Keratinocyte (primary cell): ENCODE data around the gene PAIP2. TPM values are rescaled to one million over a fixed set of nuclear protein-coding genes. Genes with fewer than 3 reads are reported as not detected.

ENCODE experiments used
- DNase-seq: peaks from one replicate; pipeline ENCODE4 v3.0.0-alpha.2; 2011; ENCODE audit warnings: low read depth, missing footprints, low spot score
- FAIRE-seq: peaks from 2 replicates; lab custom pipeline; 2011; peaks lifted over from hg19 to GRCh38; lab: Jason Lieb, UNC
- H2AFZ ChIP-seq: 2 replicates; pipeline ENCODE4 v1.6.0; 2012; ENCODE audit warnings: low read length, control low read depth, inconsistent platforms; ENCODE audit not compliant: control insufficient read depth
- H3K27ac ChIP-seq: 2 replicates; pipeline ENCODE4 v1.5.1; 2011; ENCODE audit warnings: low read length; ENCODE audit not compliant: control insufficient read depth, insufficient read depth
- H3K27me3 ChIP-seq: 3 replicates; pipeline ENCODE4 v1.6.0; 2011; ENCODE audit warnings: low read length; ENCODE audit not compliant: control insufficient read depth, insufficient read depth; ENCODE audit errors: extremely low read depth
- H3K36me3 ChIP-seq, 2 experiments: 2 replicates in 1 of 2; 3 replicates in 1 of 2; pipeline ENCODE4 v1.5.1; 2011; ENCODE audit warnings: low read length in 2 of 2, mild to moderate bottlenecking in 1 of 2; ENCODE audit not compliant: control insufficient read depth in 2 of 2, insufficient read depth in 2 of 2; ENCODE audit errors: extremely low read depth in 1 of 2
- H3K4me1 ChIP-seq: 3 replicates; pipeline ENCODE4 v1.5.1; 2011; ENCODE audit warnings: low read length; ENCODE audit not compliant: control insufficient read depth, insufficient read depth; ENCODE audit errors: extremely low read depth
- H3K4me2 ChIP-seq: 3 replicates; pipeline ENCODE4 v1.6.0; 2011; ENCODE audit warnings: low read depth, low read length; ENCODE audit not compliant: control insufficient read depth, insufficient read depth; ENCODE audit errors: extremely low read depth
- H3K4me3 ChIP-seq, 3 experiments: fragments of 200-600 bp in 1 of 3; sonication (generic) in 1 of 3; 2 replicates in 2 of 3; 3 replicates in 1 of 3; pipeline ENCODE4 v1.5.1; 2011 to 2016; ENCODE audit warnings: low read length in 3 of 3, mild to moderate bottlenecking in 3 of 3, control low read depth in 2 of 3, inconsistent platforms in 1 of 3, low read depth in 1 of 3, mixed read lengths in 1 of 3, mixed run types in 1 of 3, moderate library complexity in 1 of 3; ENCODE audit not compliant: control insufficient read depth in 2 of 3, insufficient read depth in 2 of 3; ENCODE audit errors: extremely low read depth in 1 of 3
- H3K79me2 ChIP-seq: 2 replicates; pipeline ENCODE4 v1.6.0; 2012; ENCODE audit warnings: low read length; ENCODE audit not compliant: control insufficient read depth, insufficient read depth
- H3K9ac ChIP-seq: 3 replicates; pipeline ENCODE4 v1.6.0; 2011; ENCODE audit warnings: low read length; ENCODE audit not compliant: control insufficient read depth, insufficient read depth; ENCODE audit errors: extremely low read depth
- H3K9me1 ChIP-seq: 3 replicates; pipeline ENCODE4 v1.6.0; 2011; ENCODE audit warnings: low read length; ENCODE audit not compliant: control insufficient read depth, insufficient read depth; ENCODE audit errors: extremely low read depth
- H3K9me3 ChIP-seq: 2 replicates; pipeline ENCODE4 v1.5.1; 2012; ENCODE audit warnings: low read depth, low read length; ENCODE audit not compliant: control insufficient read depth
- H4K20me1 ChIP-seq: 3 replicates; pipeline ENCODE4 v1.6.0; 2011; ENCODE audit warnings: low read length; ENCODE audit not compliant: control insufficient read depth, insufficient read depth; ENCODE audit errors: extremely low read depth
- EZH2 ChIP-seq: IDR thresholded peaks from one replicate; pipeline ENCODE4 v1.6.1; 2012; ENCODE audit warnings: inconsistent platforms, mild to moderate bottlenecking, low read length, moderate library complexity
- dilution Hi-C: fragments of 300-500 bp; cut with MboI; formaldehyde crosslinking; loops from one replicate; pipeline ENCODE4 v1.7.0; 2020; ENCODE audit warnings: low sequenced_read_pairs; ENCODE audit not compliant: extremely low pct_ligation_motif_present
- polyA plus RNA-seq, 5 experiments: library from polyadenylated mRNA; depleted of rRNA in 3 of 5; stranded (reverse) in 3 of 5; stranded (forward) in 1 of 5; unstranded in 1 of 5; fragments of >200 nt; gene quantifications; 1 replicate in 1 of 5; 2 replicates in 3 of 5; 3 replicates in 1 of 5; pipeline versions ENCODE4 v1.2.1 to v1.2.3, GENCODE V29; 2011 to 2012; ENCODE audit warnings: missing spikeins in 2 of 5, low read depth in 1 of 5, low replicate concordance in 1 of 5
- TF ChIP-seq, protein P1 (sequence below), 3 experiments: IDR thresholded peaks in 1 of 3; conservative IDR thresholded peaks in 1 of 3; optimal IDR thresholded peaks in 1 of 3; 2 replicates in 2 of 3; 3 replicates in 1 of 3; pipeline versions ENCODE3 to v1.5.1; 2011; ENCODE audit warnings: low read length in 3 of 3, mild to moderate bottlenecking in 3 of 3, moderate library complexity in 2 of 3, control low read depth in 1 of 3, inconsistent platforms in 1 of 3; ENCODE audit not compliant: insufficient read depth in 2 of 3; ENCODE audit errors: extremely low read depth in 1 of 3

Gene PAIP2
- polyA plus RNA-seq, 1 donor (not counting 4 experiments of a cell fraction or from before 2014, with no cell fraction given): 65.6 TPM

DNA sequence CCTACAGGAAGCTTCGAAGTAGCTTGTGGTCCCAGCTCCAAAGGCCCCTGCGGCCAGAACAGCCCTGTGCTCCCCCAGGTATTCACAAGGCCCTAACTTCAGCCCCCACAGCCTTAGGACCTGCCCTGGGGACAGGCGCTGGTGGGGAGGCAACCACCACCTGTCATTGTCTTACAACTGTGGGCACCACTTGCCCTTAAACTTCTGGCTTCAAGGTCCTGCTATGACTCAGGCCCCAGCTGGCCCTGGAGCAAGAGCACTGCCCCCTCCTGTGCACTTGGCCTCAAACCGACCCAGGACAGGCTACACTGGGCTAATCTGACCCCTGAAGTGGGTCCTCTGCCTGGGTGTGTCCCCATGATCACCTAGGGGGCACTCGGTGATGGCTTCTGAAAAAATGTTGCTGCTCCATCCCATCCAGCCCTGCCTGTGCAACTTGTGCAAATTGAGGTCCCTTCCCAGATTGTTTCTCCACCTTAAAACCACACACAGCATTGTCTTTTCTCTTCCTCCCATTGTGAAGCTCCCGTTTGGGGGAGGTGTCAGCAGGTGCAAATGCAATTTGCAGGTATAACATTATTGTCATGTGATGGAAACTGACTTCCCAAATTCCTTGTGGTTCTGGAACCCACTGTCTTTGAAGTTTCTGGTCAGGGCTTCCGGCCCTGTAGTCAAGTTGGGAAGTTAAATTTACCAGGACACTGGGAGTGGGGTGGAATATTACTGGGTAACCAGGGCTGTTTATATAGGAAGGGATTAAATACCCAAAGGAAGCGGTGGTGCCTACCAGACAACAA, 54.4 kb downstream of the PAIP2 start:
- H3K27me3 ChIP-seq: no peaks in the 10 kb centered on the region
- H3K4me1 ChIP-seq: peaks cover 14% of the 10 kb centered on the region
- TF ChIP-seq, protein P1, sequence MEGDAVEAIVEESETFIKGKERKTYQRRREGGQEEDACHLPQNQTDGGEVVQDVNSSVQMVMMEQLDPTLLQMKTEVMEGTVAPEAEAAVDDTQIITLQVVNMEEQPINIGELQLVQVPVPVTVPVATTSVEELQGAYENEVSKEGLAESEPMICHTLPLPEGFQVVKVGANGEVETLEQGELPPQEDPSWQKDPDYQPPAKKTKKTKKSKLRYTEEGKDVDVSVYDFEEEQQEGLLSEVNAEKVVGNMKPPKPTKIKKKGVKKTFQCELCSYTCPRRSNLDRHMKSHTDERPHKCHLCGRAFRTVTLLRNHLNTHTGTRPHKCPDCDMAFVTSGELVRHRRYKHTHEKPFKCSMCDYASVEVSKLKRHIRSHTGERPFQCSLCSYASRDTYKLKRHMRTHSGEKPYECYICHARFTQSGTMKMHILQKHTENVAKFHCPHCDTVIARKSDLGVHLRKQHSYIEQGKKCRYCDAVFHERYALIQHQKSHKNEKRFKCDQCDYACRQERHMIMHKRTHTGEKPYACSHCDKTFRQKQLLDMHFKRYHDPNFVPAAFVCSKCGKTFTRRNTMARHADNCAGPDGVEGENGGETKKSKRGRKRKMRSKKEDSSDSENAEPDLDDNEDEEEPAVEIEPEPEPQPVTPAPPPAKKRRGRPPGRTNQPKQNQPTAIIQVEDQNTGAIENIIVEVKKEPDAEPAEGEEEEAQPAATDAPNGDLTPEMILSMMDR (optimal IDR thresholded peaks at IDR 0.05 in 1 of 3, IDR thresholded peaks at IDR 0.05 in 1 of 3, conservative IDR thresholded peaks at IDR 0.05 in 1 of 3; ENCODE audit: extremely low read depth in 1 of 3, insufficient read depth in 2 of 3, low read length in 3 of 3): no peak
- TF ChIP-seq EZH2: no peak
- peaks cover 0 to 4% of the 10 kb centered on the region in 2 experiments for H3K36me3 ChIP-seq
- H3K27ac ChIP-seq: no peak overlapping the region
- no peaks in the 10 kb centered on the region for H3K9me1 ChIP-seq
- FAIRE-seq (no peak), DNase-seq (no peak)
- peaks cover 15% of the 10 kb centered on the region for H3K79me2 ChIP-seq
- dilution Hi-C loops: no loop called here
- no peak overlapping the region for H3K9ac ChIP-seq
- no peak overlapping the region for H2AFZ ChIP-seq
- no peak overlapping the region for H3K4me2 ChIP-seq
- no peaks in the 10 kb centered on the region for H3K9me3 ChIP-seq
- H4K20me1 ChIP-seq: no peaks in the 10 kb centered on the region
- H3K4me3 ChIP-seq: no peak overlapping the region

DNA sequence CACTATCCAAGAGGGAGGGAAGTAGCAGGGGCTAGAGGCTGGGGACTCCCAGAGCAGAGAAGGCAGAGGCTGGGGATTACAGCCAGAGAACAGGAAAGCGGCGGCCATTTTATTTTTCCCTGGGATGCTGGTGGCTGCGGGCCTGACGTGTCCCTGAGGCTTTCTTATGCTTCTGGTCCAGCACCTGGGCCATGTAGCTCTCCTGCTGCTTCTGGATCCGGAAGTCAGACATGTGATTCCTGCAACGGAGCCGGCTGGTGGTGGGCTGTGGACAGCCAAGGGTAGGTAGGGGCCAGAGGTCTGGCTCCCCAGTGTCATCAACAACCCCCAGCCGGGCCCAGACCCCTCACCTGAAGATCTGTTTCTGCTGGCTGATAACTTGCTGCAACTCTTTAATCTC, 55.0 kb downstream of the PAIP2 start:
- dilution Hi-C loops: no loop called here

More for the DNA sequence above, 55.0 kb downstream of the PAIP2 start:
- Histone ChIP-seq H3K4me3 (no peak overlapping the region), H3K9me1 (no peaks in the 10 kb centered on the region), H3K9ac (no peak overlapping the region), H3K4me1 (peaks cover 7% of the 10 kb centered on the region), H3K27me3 (no peaks in the 10 kb centered on the region), H3K9me3 (no peaks in the 10 kb centered on the region), H3K27ac (no peak overlapping the region), H3K4me2 (no peak overlapping the region), H3K79me2 (peaks cover 15% of the 10 kb centered on the region), H3K36me3 (peaks cover 1 to 4% of the 10 kb centered on the region in 2 experiments), H2AFZ (no peak overlapping the region), H4K20me1 (no peaks in the 10 kb centered on the region)
- FAIRE-seq (no peak), DNase-seq (no peak)
- TF ChIP-seq, protein P1 (optimal IDR thresholded peaks at IDR 0.05 in 1 of 3, IDR thresholded peaks at IDR 0.05 in 1 of 3, conservative IDR thresholded peaks at IDR 0.05 in 1 of 3; ENCODE audit: extremely low read depth in 1 of 3, insufficient read depth in 2 of 3, low read length in 3 of 3): no peak
- no peak for TF ChIP-seq EZH2
